ENCODE results near the gene RBM19.
"Not testable (repeated sequence)": the region's sequence is repeated elsewhere in the genome, so short reads cannot be mapped to it uniquely, and the experiment has no call there.

The RBM19 gene

DNA sequence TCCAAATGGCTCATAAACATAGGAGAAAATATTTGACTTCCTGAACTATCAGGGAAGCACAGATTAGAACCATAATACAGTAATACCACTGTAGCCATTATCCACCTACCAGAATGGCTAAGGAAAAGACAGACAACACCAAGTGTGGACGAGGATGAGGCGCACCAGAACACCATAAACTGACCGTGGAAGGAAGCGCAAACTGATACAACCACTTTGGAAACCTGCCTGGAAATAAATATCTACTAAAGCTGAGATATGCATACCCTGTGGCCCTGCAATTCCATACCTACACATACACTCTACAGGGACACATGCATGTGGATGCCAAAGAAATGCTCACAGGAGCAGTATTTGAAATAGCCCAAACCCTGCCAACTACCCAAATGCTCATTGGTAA lies 60.3 kb downstream of the RBM19 start:
- Histone ChIP-seq H3K9me3 (replicated peaks; ENCODE audit: insufficient read depth, low read length) (no peaks in the 10 kb centered on the region), H3K27me3 (replicated peaks; ENCODE audit: insufficient read depth, low read length) (no peaks in the 10 kb centered on the region), H3F3A (ENCODE audit: insufficient read depth, low read length) (no peaks in the 10 kb centered on the region), H3K36me3 (replicated peaks; ENCODE audit: insufficient read depth, low read length) (no peaks in the 10 kb centered on the region), H2AFZ (ENCODE audit: low read length) (no peak overlapping the region), H3K9me2 (replicated peaks; ENCODE audit: insufficient read depth, low read length) (no peaks in the 10 kb centered on the region), H4K20me1 (ENCODE audit: insufficient read depth, low read length) (no peaks in the 10 kb centered on the region), H3K4me2 (ENCODE audit: low read depth, low read length) (no peak overlapping the region), H3K79me2 (ENCODE audit: low read length) (no peaks in the 10 kb centered on the region), H3K27ac (ENCODE audit: low read length) (no peak overlapping the region), H3K9ac (ENCODE audit: low read length) (no peak overlapping the region), H3K4me3 (ENCODE audit: low read length) (no peak overlapping the region), H3K4me1 (ENCODE audit: low read length) (no peaks in the 10 kb centered on the region)
- TF ChIP-seq, protein P1, sequence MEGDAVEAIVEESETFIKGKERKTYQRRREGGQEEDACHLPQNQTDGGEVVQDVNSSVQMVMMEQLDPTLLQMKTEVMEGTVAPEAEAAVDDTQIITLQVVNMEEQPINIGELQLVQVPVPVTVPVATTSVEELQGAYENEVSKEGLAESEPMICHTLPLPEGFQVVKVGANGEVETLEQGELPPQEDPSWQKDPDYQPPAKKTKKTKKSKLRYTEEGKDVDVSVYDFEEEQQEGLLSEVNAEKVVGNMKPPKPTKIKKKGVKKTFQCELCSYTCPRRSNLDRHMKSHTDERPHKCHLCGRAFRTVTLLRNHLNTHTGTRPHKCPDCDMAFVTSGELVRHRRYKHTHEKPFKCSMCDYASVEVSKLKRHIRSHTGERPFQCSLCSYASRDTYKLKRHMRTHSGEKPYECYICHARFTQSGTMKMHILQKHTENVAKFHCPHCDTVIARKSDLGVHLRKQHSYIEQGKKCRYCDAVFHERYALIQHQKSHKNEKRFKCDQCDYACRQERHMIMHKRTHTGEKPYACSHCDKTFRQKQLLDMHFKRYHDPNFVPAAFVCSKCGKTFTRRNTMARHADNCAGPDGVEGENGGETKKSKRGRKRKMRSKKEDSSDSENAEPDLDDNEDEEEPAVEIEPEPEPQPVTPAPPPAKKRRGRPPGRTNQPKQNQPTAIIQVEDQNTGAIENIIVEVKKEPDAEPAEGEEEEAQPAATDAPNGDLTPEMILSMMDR (IDR thresholded peaks at IDR 0.05; ENCODE audit: low read length) = no peak
- TF ChIP-seq EZH2phosphoT487 (IDR thresholded peaks at IDR 0.05; ENCODE audit: low read length) = no peak
- DNase-seq = no peak

DNA sequence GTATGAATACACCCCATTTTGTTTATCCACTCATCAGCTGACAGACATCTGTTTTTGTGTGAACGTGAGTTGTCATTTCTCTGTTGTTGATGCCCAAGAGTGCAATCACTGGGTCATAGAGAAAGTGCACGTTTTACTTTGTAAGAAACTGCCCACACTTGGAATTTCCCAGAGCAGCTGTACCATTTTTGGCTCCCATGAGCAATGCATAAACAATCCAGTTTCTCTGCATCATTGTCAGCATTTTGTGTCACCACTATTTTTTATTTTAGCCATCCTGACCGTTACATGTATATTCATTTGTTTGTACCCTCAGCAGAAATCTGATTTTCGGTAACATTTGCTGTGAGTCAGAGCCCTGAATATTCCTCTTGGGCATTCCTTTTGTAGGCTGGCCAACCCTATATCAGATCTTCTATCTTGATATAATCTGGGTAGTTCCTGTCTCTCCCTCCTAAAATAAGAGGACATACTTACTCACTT lies 62.7 kb downstream of the RBM19 start:
- Histone ChIP-seq H3K4me1 (ENCODE audit: low read length) (no peaks in the 10 kb centered on the region), H3K36me3 (replicated peaks; ENCODE audit: insufficient read depth, low read length) (no peaks in the 10 kb centered on the region)
- TF ChIP-seq EZH2phosphoT487 (IDR thresholded peaks at IDR 0.05; ENCODE audit: low read length) (no peak), EZH2 (optimal IDR thresholded peaks at IDR 0.05; ENCODE audit: low read depth, low read length) (no peak)
- TF ChIP-seq, protein P1 (IDR thresholded peaks at IDR 0.05; ENCODE audit: low read length) = no peak

DNA sequence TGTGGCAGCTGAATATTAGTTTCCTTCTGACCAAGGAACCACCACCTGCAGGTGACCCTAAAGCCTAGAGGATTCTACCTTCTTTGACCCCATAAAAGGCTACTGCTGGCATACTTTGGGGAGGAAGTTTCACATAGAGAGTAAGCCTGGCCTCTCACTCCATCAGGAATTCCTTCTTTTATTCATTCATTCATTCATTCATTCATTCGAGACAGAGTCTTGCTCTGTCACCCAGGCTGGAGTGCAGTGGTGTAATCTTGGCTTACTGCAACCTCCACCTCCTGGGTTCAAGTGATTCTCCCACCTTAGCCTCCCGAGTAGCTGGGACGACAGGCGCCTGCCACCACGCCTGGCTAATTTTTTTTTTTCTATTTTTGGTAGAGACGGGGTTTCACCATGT lies 64.8 kb downstream of the RBM19 start:
- H3F3A ChIP-seq (ENCODE audit: insufficient read depth, low read length); H3K27me3 ChIP-seq (replicated peaks; ENCODE audit: insufficient read depth, low read length); DNase-seq; H3K9me3 ChIP-seq (replicated peaks; ENCODE audit: insufficient read depth, low read length); H3K36me3 ChIP-seq (replicated peaks; ENCODE audit: insufficient read depth, low read length); H4K20me1 ChIP-seq (ENCODE audit: insufficient read depth, low read length); H3K79me2 ChIP-seq (ENCODE audit: low read length); H2AFZ ChIP-seq (ENCODE audit: low read length); H3K4me2 ChIP-seq (ENCODE audit: low read depth, low read length); H3K9ac ChIP-seq (ENCODE audit: low read length); H3K9me2 ChIP-seq (replicated peaks; ENCODE audit: insufficient read depth, low read length); H3K27ac ChIP-seq (ENCODE audit: low read length); H3K4me3 ChIP-seq (ENCODE audit: low read length); H3K4me1 ChIP-seq (ENCODE audit: low read length): not testable (repeated sequence)

More for the DNA sequence above, 62.7 kb downstream of the RBM19 start:
- DNase-seq = no peak
- no peak overlapping the region for H3K9ac ChIP-seq (ENCODE audit: low read length)
- no peaks in the 10 kb centered on the region for H3K9me2 ChIP-seq (replicated peaks; ENCODE audit: insufficient read depth, low read length)
- no peak overlapping the region for H3K4me2 ChIP-seq (ENCODE audit: low read depth, low read length)
- H3K79me2 ChIP-seq (ENCODE audit: low read length) = no peaks in the 10 kb centered on the region
- H3K9me3 ChIP-seq (replicated peaks; ENCODE audit: insufficient read depth, low read length) = no peaks in the 10 kb centered on the region
- no peaks in the 10 kb centered on the region for H4K20me1 ChIP-seq (ENCODE audit: insufficient read depth, low read length)
- no peaks in the 10 kb centered on the region for H3K27me3 ChIP-seq (replicated peaks; ENCODE audit: insufficient read depth, low read length)
- no peaks in the 10 kb centered on the region for H3F3A ChIP-seq (ENCODE audit: insufficient read depth, low read length)
- no peak overlapping the region for H3K27ac ChIP-seq (ENCODE audit: low read length)
- no peak overlapping the region for H2AFZ ChIP-seq (ENCODE audit: low read length)
- no peak overlapping the region for H3K4me3 ChIP-seq (ENCODE audit: low read length)

DNA sequence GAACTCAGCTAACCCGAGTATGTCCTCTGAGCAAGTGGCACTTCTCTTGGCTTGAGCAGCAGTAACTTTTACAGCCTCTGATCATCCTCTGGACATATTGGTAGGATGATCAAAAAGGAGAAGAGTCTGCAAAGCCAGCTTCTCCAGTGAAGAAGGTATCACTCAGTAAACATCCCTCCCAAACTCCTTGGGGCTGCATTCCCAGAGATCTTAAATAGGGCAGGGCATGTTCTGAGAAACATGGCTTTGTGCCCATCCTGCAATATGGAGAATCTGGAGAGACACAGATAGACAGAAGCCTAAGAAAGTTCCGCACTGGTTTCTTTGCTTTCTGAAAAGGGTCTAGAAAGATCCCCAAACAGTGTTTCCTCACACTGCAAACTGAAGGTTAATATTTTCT lies 65.4 kb downstream of the RBM19 start:
- no peaks in the 10 kb centered on the region for H3K79me2 ChIP-seq (ENCODE audit: low read length)
- no peak overlapping the region for H3K4me3 ChIP-seq (ENCODE audit: low read length)
- no peak overlapping the region for H2AFZ ChIP-seq (ENCODE audit: low read length)
- H3F3A ChIP-seq (ENCODE audit: insufficient read depth, low read length) = no peaks in the 10 kb centered on the region
- no peaks in the 10 kb centered on the region for H4K20me1 ChIP-seq (ENCODE audit: insufficient read depth, low read length)
- no peaks in the 10 kb centered on the region for H3K4me1 ChIP-seq (ENCODE audit: low read length)
- no peaks in the 10 kb centered on the region for H3K9me3 ChIP-seq (replicated peaks; ENCODE audit: insufficient read depth, low read length)
- no peak overlapping the region for H3K4me2 ChIP-seq (ENCODE audit: low read depth, low read length)
- no peak for TF ChIP-seq EZH2 (optimal IDR thresholded peaks at IDR 0.05; ENCODE audit: low read depth, low read length)
- no peak for TF ChIP-seq EZH2phosphoT487 (IDR thresholded peaks at IDR 0.05; ENCODE audit: low read length)
- TF ChIP-seq, protein P1 (IDR thresholded peaks at IDR 0.05; ENCODE audit: low read length) = no peak
- no peaks in the 10 kb centered on the region for H3K36me3 ChIP-seq (replicated peaks; ENCODE audit: insufficient read depth, low read length)
- no peak overlapping the region for H3K9ac ChIP-seq (ENCODE audit: low read length)
- no peak overlapping the region for H3K27ac ChIP-seq (ENCODE audit: low read length)
- H3K9me2 ChIP-seq (replicated peaks; ENCODE audit: insufficient read depth, low read length) = no peaks in the 10 kb centered on the region
- no peak for DNase-seq
- no peaks in the 10 kb centered on the region for H3K27me3 ChIP-seq (replicated peaks; ENCODE audit: insufficient read depth, low read length)
